Hepatocyte (in vitro differentiated cells): ENCODE results near the gene S100A2. TPM values are rescaled to one million over a fixed set of nuclear protein-coding genes. Genes with fewer than 3 reads are reported as not detected.

Experiments
- DNase-seq: peaks from one replicate; pipeline ENCODE4 v3.0.0-alpha.2; 2016; ENCODE audit warnings: low spot score
- H2AFZ ChIP-seq: fragments of 200-600 bp; sonication (generic); 2 replicates; pipeline ENCODE4 v1.6.0; 2016; ENCODE audit warnings: antibody characterized with exemption, mild to moderate bottlenecking
- H3K27ac ChIP-seq: fragments of 200-600 bp; sonication (generic); 2 replicates; pipeline ENCODE4 v1.5.1; 2016; ENCODE audit warnings: mild to moderate bottlenecking
- H3K27me3 ChIP-seq: fragments of 200-600 bp; sonication (generic); 2 replicates; pipeline ENCODE4 v1.6.1; 2016
- H3K36me3 ChIP-seq: fragments of 200-600 bp; sonication (generic); replicated peaks from 2 replicates; pipeline ENCODE4 v1.5.1; 2016; ENCODE audit warnings: low read depth; ENCODE audit not compliant: insufficient read depth
- H3K4me1 ChIP-seq: fragments of 200-600 bp; sonication (generic); 2 replicates; pipeline ENCODE4 v1.5.1; 2016; ENCODE audit warnings: mild to moderate bottlenecking, moderate library complexity; ENCODE audit not compliant: insufficient read depth
- H3K4me2 ChIP-seq: fragments of 200-600 bp; sonication (generic); 2 replicates; pipeline ENCODE4 v1.6.0; 2016
- H3K4me3 ChIP-seq: fragments of 200-600 bp; sonication (generic); 2 replicates; pipeline ENCODE4 v1.5.1; 2016; ENCODE audit warnings: mild to moderate bottlenecking
- H3K79me2 ChIP-seq: fragments of 200-600 bp; sonication (generic); 2 replicates; pipeline ENCODE4 v1.6.0; 2017; ENCODE audit warnings: mild to moderate bottlenecking
- H3K9me2 ChIP-seq: fragments of 200-600 bp; sonication (generic); replicated peaks from 2 replicates; pipeline ENCODE4 v1.6.0; 2017; ENCODE audit warnings: mild to moderate bottlenecking; ENCODE audit not compliant: insufficient read depth
- H3K9me3 ChIP-seq: fragments of 200-600 bp; sonication (generic); 2 replicates; pipeline ENCODE4 v1.5.1; 2016; ENCODE audit warnings: low read depth, mild to moderate bottlenecking
- H4K20me1 ChIP-seq: fragments of 200-600 bp; sonication (generic); 2 replicates; pipeline ENCODE4 v1.6.0; 2016; ENCODE audit warnings: mild to moderate bottlenecking; ENCODE audit not compliant: insufficient read depth, poor library complexity, severe bottlenecking
- CTCF ChIP-seq: fragments of 200-600 bp; sonication (generic); IDR thresholded peaks from 2 replicates; pipeline ENCODE4 v1.5.1; 2016; ENCODE audit warnings: antibody characterized with exemption, mild to moderate bottlenecking; ENCODE audit not compliant: poor library complexity
- EZH2 ChIP-seq: fragments of 200-600 bp; sonication (generic); IDR thresholded peaks from 2 replicates; pipeline ENCODE4 v1.6.1; 2016; ENCODE audit warnings: antibody characterized with exemption, mild to moderate bottlenecking, borderline replicate concordance
- EZH2phosphoT487 ChIP-seq: fragments of 200-600 bp; sonication (generic); IDR thresholded peaks from one replicate; pipeline ENCODE4 v1.6.1; 2018; ENCODE audit warnings: antibody characterized with exemption, mild to moderate bottlenecking, low read depth, moderate library complexity; ENCODE audit not compliant: unreplicated experiment, severe bottlenecking
- WGBS: methylation state at CpG from one replicate; pipeline ENCODE4 v1.1.6; 2016; ENCODE audit warnings: low lambda C conversion rate; ENCODE audit errors: missing lambda C conversion rate; 5-methylcytosine and 5-hydroxymethylcytosine counted together
- polyA plus RNA-seq: library from polyadenylated mRNA; unstranded; fragments of >200 nt; fragmentation: Nextera tagmentation; extraction: Ambion mirVana; gene quantifications from 2 replicates; pipeline ENCODE4 v1.2.1, GENCODE V29; 2016
- total RNA-seq: library from RNA; depleted of rRNA; stranded (reverse); fragments of >200 nt; gene quantifications from 2 replicates; pipeline ENCODE4 v1.2.3, GENCODE V29; 2014

Gene S100A2
- total and polyA plus RNA-seq, 2 experiments from 2014 or later = 4.2 to 6.9 TPM

GRCh38 chr1:153534226-153534924 is 31.3 kb downstream of the S100A2 start:
- Histone ChIP-seq H3K36me3 (no peaks in the 10 kb centered on the region), H3K9me2 (no peaks in the 10 kb centered on the region), H3K9me3 (no peaks in the 10 kb centered on the region), H3K4me3 (no peak overlapping the region), H3K79me2 (peaks cover 18% of the 10 kb centered on the region), H3K4me2 (peak overlapping the region; percentile 87), H2AFZ (no peak overlapping the region), H3K27me3 (no peaks in the 10 kb centered on the region), H3K4me1 (peaks cover 43% of the 10 kb centered on the region), H4K20me1 (no peaks in the 10 kb centered on the region), H3K27ac (peak overlapping the region; percentile 94)
- WGBS = 88% methylated on average over 7 of the region's 7 CpGs
- DNase-seq = no peak
- TF ChIP-seq CTCF (no peak), EZH2phosphoT487 (no peak), EZH2 (no peak)

GRCh38 chr1:153533689-153534201 is 31.9 kb downstream of the S100A2 start:
- Histone ChIP-seq H3K27me3 (no peaks in the 10 kb centered on the region), H3K27ac (peak overlapping the region; percentile 94), H3K4me3 (no peak overlapping the region), H3K36me3 (no peaks in the 10 kb centered on the region), H3K79me2 (peaks cover 18% of the 10 kb centered on the region), H3K4me2 (peak overlapping the region; percentile 87), H3K9me3 (no peaks in the 10 kb centered on the region), H4K20me1 (no peaks in the 10 kb centered on the region), H3K4me1 (peaks cover 43% of the 10 kb centered on the region), H2AFZ (no peak overlapping the region), H3K9me2 (no peaks in the 10 kb centered on the region)
- peak; percentile 72 for DNase-seq
- no peak for TF ChIP-seq CTCF
- no peak for TF ChIP-seq EZH2
- TF ChIP-seq EZH2phosphoT487 = no peak
- WGBS = 62% methylated on average over 13 of the region's 13 CpGs

- DNase-seq = peak; percentile 94
- 18% methylated on average over 29 of the region's 34 CpGs for WGBS
- no peak for TF ChIP-seq EZH2
- no peak for TF ChIP-seq EZH2phosphoT487
- TF ChIP-seq CTCF = peak; percentile 95
- H2AFZ ChIP-seq = peak overlapping the region; percentile 45
- H3K4me1 ChIP-seq = peaks cover 43% of the 10 kb centered on the region
- H3K79me2 ChIP-seq = peaks cover 18% of the 10 kb centered on the region
- peak overlapping the region; percentile 94 for H3K27ac ChIP-seq
- no peak overlapping the region for H3K4me3 ChIP-seq
- no peaks in the 10 kb centered on the region for H3K27me3 ChIP-seq
- H3K9me3 ChIP-seq = no peaks in the 10 kb centered on the region
- H3K9me2 ChIP-seq = no peaks in the 10 kb centered on the region
- H4K20me1 ChIP-seq = no peaks in the 10 kb centered on the region
- H3K4me2 ChIP-seq = peak overlapping the region; percentile 87
- H3K36me3 ChIP-seq = no peaks in the 10 kb centered on the region
These were observed 32.7 kb downstream of the S100A2 start for GRCh38 chr1:153532769-153533599.
